GM21576 (cell line): ENCODE results near the gene GJD3.

Experiments
- ATAC-seq: cut with Tn5 transposase; IDR thresholded peaks from one replicate; pipeline ENCODE4 v1.9.1; 2021; ENCODE audit warnings: mild to moderate bottlenecking, moderate library complexity; ENCODE audit not compliant: unreplicated experiment

Gene GJD3

GRCh38 chr17:40313668-40314583 is 50.6 kb downstream of the GJD3 start:
- ATAC-seq = no peak
